ENCODE measurements around the gene TALDO1.

DNA sequence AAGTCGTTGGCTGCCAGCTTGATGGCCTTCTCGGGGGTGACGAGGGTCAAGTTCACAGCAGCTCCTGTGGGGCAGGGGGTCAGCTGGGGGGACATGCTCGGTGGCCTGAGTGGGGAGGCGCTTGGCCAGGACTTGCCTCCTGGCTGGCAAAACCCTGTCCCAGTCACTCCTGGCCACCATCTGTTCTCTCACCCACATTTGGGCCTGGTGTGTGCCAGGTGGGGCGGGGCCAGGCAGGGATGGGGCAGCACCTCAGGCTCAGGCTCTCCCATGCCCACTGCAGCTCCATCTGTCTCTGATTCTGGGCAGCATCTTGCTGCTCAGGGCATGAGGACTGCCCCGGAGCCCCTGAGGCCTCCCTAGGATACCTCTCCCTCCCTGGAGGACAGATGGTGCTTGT, 46.3 kb downstream of the TALDO1 start:
- TF ChIP-seq, protein P1, sequence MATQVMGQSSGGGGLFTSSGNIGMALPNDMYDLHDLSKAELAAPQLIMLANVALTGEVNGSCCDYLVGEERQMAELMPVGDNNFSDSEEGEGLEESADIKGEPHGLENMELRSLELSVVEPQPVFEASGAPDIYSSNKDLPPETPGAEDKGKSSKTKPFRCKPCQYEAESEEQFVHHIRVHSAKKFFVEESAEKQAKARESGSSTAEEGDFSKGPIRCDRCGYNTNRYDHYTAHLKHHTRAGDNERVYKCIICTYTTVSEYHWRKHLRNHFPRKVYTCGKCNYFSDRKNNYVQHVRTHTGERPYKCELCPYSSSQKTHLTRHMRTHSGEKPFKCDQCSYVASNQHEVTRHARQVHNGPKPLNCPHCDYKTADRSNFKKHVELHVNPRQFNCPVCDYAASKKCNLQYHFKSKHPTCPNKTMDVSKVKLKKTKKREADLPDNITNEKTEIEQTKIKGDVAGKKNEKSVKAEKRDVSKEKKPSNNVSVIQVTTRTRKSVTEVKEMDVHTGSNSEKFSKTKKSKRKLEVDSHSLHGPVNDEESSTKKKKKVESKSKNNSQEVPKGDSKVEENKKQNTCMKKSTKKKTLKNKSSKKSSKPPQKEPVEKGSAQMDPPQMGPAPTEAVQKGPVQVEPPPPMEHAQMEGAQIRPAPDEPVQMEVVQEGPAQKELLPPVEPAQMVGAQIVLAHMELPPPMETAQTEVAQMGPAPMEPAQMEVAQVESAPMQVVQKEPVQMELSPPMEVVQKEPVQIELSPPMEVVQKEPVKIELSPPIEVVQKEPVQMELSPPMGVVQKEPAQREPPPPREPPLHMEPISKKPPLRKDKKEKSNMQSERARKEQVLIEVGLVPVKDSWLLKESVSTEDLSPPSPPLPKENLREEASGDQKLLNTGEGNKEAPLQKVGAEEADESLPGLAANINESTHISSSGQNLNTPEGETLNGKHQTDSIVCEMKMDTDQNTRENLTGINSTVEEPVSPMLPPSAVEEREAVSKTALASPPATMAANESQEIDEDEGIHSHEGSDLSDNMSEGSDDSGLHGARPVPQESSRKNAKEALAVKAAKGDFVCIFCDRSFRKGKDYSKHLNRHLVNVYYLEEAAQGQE (IDR thresholded peaks at IDR 0.05; ENCODE audit: low read depth), result no peak
- no peak for TF ChIP-seq RAD21 (IDR thresholded peaks at IDR 0.05; ENCODE audit: low read depth)
- no peak for TF ChIP-seq EP300 (IDR thresholded peaks at IDR 0.05; ENCODE audit: borderline replicate concordance)
- no peak for TF ChIP-seq NFIC (IDR thresholded peaks at IDR 0.05)
- no peak for TF ChIP-seq YY1 (IDR thresholded peaks at IDR 0.05; ENCODE audit: low read depth)
- TF ChIP-seq FOXM1 (IDR thresholded peaks at IDR 0.05; ENCODE audit: borderline replicate concordance, low read depth), result no peak
- TF ChIP-seq, protein P2, sequence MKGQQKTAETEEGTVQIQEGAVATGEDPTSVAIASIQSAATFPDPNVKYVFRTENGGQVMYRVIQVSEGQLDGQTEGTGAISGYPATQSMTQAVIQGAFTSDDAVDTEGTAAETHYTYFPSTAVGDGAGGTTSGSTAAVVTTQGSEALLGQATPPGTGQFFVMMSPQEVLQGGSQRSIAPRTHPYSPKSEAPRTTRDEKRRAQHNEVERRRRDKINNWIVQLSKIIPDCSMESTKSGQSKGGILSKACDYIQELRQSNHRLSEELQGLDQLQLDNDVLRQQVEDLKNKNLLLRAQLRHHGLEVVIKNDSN (IDR thresholded peaks at IDR 0.05), result no peak
- no peak for TF ChIP-seq TAF1 (IDR thresholded peaks at IDR 0.05; ENCODE audit: low read depth)
- TF ChIP-seq ZBTB7A (IDR thresholded peaks at IDR 0.05; ENCODE audit: low read depth), result no peak
- TF ChIP-seq, protein P3, sequence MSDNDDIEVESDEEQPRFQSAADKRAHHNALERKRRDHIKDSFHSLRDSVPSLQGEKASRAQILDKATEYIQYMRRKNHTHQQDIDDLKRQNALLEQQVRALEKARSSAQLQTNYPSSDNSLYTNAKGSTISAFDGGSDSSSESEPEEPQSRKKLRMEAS (IDR thresholded peaks at IDR 0.05), result no peak
- no peak for TF ChIP-seq TEAD4 (IDR thresholded peaks at IDR 0.05)
- TF ChIP-seq CEBPB (IDR thresholded peaks at IDR 0.05), result no peak
- TF ChIP-seq CREB1 (IDR thresholded peaks at IDR 0.05; ENCODE audit: low read depth), result no peak

All from Ishikawa (cell line).